Caki2 (cell line): ENCODE measurements around the gene USH2A. TPM values are rescaled to one million over a fixed set of nuclear protein-coding genes. Genes with fewer than 3 reads are reported as not detected.

Experiments
- DNase-seq: peaks from one replicate; pipeline ENCODE4 v3.0.0-alpha.2; 2015; ENCODE audit warnings: low read depth
- in situ Hi-C: cut with HindIII; loops from 2 replicates; pipeline ENCODE4 v1.10.0; 2016; ENCODE audit warnings: low sequenced_read_pairs, low pct_unique_long_range_greater_than_20kb, mixed read lengths
- total RNA-seq: library from RNA; depleted of rRNA; stranded (reverse); fragments of >200 nt; shearing (Covaris generic); gene quantifications from 2 replicates; pipeline ENCODE4 v1.2.3, GENCODE V29; 2014; ENCODE audit warnings: low replicate concordance

Gene USH2A
- total RNA-seq, 1 experiment from 2014 or later, result not detected

DNA sequence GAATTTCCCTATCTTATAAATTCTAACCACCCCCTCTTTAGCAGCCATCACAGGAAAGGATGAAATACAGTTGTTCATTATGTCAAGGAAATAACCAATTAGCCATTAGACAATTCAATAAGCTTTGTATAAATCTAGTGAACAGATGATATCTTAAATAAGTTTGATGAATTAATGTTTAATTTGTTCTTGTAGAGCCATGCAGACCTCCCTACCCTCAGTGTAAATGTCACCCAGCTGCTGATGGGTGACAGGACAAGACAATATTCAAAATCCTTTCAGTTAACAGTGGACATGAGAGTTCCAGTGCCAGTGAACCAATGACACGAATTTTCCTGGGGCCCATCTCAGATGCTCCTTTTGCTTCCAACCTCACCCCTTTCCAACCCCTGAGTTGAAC lies 460.2 kb downstream of the USH2A start:
- no peak for DNase-seq
- in situ Hi-C loops, result no loop called here

DNA sequence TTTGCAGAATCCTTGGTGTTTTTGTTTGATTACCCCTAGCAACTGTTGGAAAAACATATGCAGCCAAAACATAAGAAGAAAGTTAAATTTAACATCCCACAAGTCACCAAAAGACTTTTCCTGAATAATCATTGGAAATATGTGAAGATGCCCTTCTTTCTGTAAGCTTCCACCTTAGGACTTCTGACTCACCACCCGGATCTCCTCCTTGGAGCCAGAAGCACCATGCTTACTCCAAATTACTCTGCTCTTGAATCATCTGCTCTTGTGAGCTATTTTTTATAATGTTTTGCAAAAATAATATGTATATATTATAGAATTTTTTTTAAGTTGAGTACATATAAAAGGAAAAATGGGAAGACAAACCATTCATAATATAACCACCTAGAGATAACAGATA lies 464.4 kb downstream of the USH2A start:
- in situ Hi-C loops, result no loop called here
- no peak for DNase-seq

GRCh38 chr1:215957663-215958062 lies 465.6 kb downstream of the USH2A start:
- DNase-seq, result no peak

GRCh38 chr1:215932558-215932957 lies 490.7 kb downstream of the USH2A start:
- no peak for DNase-seq
- in situ Hi-C loops, result no loop called here

More at GRCh38 chr1:215957663-215958062, 465.6 kb downstream of the USH2A start:
- in situ Hi-C loops, result no loop called here

- in situ Hi-C loops, result no loop called here
- no peak for DNase-seq
Measured at GRCh38 chr1:215926670-215927069, 496.6 kb downstream of the USH2A start.

DNA sequence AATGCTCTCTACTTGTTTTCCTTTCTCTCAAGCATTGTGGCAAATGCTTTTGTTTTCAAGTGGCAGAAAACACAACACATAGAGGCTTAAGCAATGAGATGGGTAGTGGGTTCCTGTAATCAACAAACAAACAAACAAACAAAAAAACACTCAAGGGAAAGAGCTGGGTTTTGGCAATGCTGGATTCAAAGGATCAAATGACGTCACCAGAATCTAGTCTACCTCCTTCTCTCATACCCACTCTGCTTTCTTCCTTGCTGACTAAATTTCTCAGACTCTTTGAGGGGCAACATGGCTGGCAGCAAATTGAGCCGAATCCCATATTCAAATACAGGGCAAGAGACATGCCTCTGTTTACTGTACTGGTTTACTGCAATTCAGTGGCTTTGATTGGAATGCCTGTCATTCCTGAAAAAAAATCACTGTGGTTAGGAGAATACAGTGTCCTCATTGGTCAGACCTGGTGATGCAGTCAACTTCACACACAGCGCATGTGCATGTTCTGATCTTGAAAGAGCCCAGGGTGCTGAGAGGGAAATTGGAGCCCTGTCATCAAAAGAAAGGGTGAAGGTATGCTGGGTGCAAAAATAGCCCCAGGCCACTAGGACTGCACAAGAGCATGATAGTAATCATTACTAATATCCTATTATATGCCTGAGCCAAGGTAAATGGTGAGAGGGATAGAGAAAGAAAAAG lies 500.0 kb downstream of the USH2A start:
- DNase-seq, result no peak
- in situ Hi-C loops, result no loop called here

DNA sequence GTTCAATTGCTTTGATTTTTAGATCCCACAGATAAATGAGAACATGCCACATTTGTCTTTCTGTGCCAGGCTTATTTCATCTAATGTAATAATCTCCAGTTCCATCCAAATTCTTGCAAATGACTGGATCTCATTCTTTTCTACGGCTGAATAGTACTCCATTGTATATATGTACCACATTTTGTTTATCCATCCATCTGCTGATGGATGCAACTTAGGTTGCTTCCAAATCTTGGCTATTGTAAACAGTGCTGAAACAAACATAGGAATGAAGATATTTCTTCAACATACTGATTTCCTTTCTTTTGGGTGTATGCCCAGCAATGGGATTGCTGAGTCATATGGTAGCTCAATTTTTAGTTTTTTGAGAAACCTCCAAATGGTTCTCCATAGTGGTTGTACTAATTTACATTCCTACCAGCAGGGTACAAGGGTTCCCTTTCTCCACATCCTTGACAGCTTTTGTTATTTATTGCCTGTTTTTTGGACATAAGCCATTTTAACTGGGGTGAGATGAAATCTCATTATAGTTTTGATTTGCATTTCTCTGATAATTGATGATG lies 511.8 kb downstream of the USH2A start:
- in situ Hi-C loops, result no loop called here
- no peak for DNase-seq

GRCh38 chr1:215905493-215906115 lies 517.6 kb downstream of the USH2A start:
- in situ Hi-C loops, result no loop called here
- DNase-seq, result no peak

- DNase-seq, result no peak
- in situ Hi-C loops, result no loop called here
Measured at GRCh38 chr1:215900684-215901083, 522.6 kb downstream of the USH2A start.

GRCh38 chr1:215899901-215900300 lies 523.3 kb downstream of the USH2A start:
- in situ Hi-C loops, result no loop called here
- DNase-seq, result no peak

- DNase-seq, result no peak
- in situ Hi-C loops, result no loop called here
Measured at GRCh38 chr1:215895893-215896292, 527.4 kb downstream of the USH2A start.

- DNase-seq, result no peak
- in situ Hi-C loops, result no loop called here
Measured at GRCh38 chr1:215895276-215895675, 528.0 kb downstream of the USH2A start.

- in situ Hi-C loops, result no loop called here
- no peak for DNase-seq
Measured at GRCh38 chr1:215894617-215895016, 528.6 kb downstream of the USH2A start.

GRCh38 chr1:215891266-215892057 lies 531.8 kb downstream of the USH2A start:
- in situ Hi-C loops, result no loop called here

GRCh38 chr1:215890438-215890837 lies 532.8 kb downstream of the USH2A start:
- DNase-seq, result no peak
- in situ Hi-C loops, result no loop called here

More at GRCh38 chr1:215891266-215892057, 531.8 kb downstream of the USH2A start:
- no peak for DNase-seq

DNA sequence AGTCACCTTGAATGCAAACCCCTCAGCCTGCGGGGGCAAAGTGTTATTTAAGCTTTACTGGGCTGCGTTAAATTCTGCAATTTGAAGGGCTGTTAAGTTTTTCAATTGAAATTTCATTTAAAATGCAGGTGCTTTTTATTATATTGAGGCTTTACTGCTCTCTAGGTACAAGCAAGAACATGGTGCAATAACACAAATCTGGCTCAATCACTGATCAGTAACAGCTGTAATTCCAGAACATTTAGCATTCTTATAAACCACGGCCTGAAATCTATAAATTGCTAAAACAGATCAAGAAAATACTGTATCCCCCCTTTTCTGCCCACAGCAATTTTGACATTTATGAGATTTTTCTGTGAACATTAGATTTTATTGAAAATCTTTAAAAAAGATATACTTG lies 533.4 kb downstream of the USH2A start:
- in situ Hi-C loops, result no loop called here
- no peak for DNase-seq

DNA sequence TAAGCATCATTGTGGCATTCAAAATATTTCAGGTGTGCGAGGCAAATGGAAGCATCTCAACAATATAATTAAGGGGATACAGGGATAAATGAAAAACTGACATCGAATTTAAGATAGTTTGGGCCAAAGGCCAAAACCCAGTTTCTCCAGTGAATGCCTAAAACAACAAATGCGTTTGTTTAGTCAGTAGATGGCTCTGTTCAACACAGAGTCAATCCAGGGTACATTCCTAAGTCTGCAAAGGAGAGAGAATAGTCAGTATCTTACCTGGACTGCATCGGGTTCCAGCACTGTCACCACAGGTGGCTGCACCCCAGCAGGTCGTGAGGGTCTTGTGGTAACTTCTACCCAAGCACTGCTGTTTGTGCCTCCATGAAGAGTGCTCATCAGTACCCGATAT lies 535.1 kb downstream of the USH2A start:
- no peak for DNase-seq
- in situ Hi-C loops, result no loop called here

DNA sequence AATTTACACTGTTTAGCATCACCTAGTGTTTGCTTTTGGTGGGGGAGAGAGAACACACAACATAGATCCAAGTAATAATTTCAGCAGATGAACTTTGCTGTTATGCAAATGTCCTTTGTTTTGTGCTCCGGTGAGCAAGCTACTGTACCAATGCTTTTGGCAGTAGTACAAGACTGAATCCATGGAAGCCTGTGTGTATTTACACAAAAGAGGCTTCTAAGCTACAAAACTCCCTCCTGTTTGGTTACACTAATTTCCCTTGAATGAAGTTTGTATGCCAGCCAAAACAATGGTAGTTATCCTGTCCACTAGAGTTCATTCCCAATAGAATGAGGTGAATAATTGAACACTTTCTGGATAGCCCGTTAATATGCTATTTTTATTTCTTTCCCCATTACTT lies 535.6 kb downstream of the USH2A start:
- in situ Hi-C loops, result no loop called here

DNA sequence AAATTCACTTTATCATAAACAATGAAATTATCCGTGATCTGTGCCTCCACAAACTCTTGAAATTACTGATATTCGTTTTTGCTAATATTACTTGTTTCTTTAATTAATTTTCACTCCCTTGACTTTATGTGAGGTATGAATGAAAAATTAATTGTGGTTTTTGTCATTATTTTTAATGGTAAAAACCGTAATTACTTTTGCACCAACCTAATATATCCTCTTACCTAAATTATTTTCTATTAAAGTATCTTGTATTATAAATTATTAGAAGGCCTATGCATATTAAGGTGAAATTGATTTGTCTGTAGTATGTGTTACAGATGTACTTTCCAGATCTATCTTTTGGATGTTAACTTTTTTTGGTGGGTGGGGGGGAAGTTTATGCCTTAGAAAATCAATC lies 540.2 kb downstream of the USH2A start:
- no peak for DNase-seq

More for the DNA sequence above, 535.6 kb downstream of the USH2A start:
- DNase-seq, result no peak

More for the DNA sequence above, 540.2 kb downstream of the USH2A start:
- in situ Hi-C loops, result no loop called here
